Eye (tissue), 1 donor: ENCODE data around the gene SQSTM1.
A peak's percentile ranks its signal among the peaks of the same experiment; 100 is the strongest.

Experiments used
- DNase-seq: peaks from one replicate; pipeline ENCODE4 v3.0.0-alpha.2; 2015

SQSTM1 gene

GRCh38 chr5:179806250-179807048 lies 14.3 kb upstream of the SQSTM1 start, which contains the start of gene MGAT4B:
Gene MGAT4B (minus strand): TSS chr5:179806866. CDS start chr5:179806583, 283 bp downstream.
- DNase-seq, result peak; percentile 89

- DNase-seq, result no peak
Observed at GRCh38 chr5:179812135-179812825, 8.4 kb upstream of the SQSTM1 start.

- no peak for DNase-seq
Observed at GRCh38 chr5:179812997-179813607, 7.6 kb upstream of the SQSTM1 start.

- no peak for DNase-seq
Observed at GRCh38 chr5:179814090-179814489, 6.6 kb upstream of the SQSTM1 start.

GRCh38 chr5:179815491-179816249 lies 5.0 kb upstream of the SQSTM1 start:
- DNase-seq, result no peak

- no peak for DNase-seq
Observed at GRCh38 chr5:179816401-179816795, 4.3 kb upstream of the SQSTM1 start.

- peak; percentile 46 for DNase-seq
Observed at GRCh38 chr5:179816796-179817469, 3.8 kb upstream of the SQSTM1 start.

- no peak for DNase-seq
Observed at GRCh38 chr5:179817470-179817840, 3.2 kb upstream of the SQSTM1 start.

- DNase-seq, result peak; percentile 33
Observed at GRCh38 chr5:179817890-179818745, 2.6 kb upstream of the SQSTM1 start.

GRCh38 chr5:179818746-179819295 lies 1.9 kb upstream of the SQSTM1 start:
- DNase-seq, result peak; percentile 89

GRCh38 chr5:179819296-179820126 lies 1.2 kb upstream of the SQSTM1 start:
- DNase-seq, result peak; percentile 73

GRCh38 chr5:179820127-179820482 lies 600 bp upstream of the SQSTM1 start:
- no peak for DNase-seq

GRCh38 chr5:179821298-179822058 lies 773 bp downstream of the SQSTM1 start:
- DNase-seq, result peak; percentile 92

- no peak for DNase-seq
Observed at GRCh38 chr5:179822059-179822432, 1.3 kb downstream of the SQSTM1 start.

GRCh38 chr5:179822444-179822990 lies 1.8 kb downstream of the SQSTM1 start:
- no peak for DNase-seq

- DNase-seq, result no peak
Observed at GRCh38 chr5:179823937-179824744, 3.4 kb downstream of the SQSTM1 start.

- DNase-seq, result no peak
Observed at GRCh38 chr5:179824745-179825112, 4.0 kb downstream of the SQSTM1 start.

- no peak for DNase-seq
Observed at GRCh38 chr5:179825655-179826182, 5.0 kb downstream of the SQSTM1 start.
